GM12891 (cell line): ENCODE results near the gene BEND3.

ENCODE experiments used
- POLR2A ChIP-seq: IDR thresholded peaks from 2 replicates; pipeline ENCODE4 v1.6.1; 2011; ENCODE audit warnings: low read depth, low read length, control low read depth
- POLR2AphosphoS5 ChIP-seq: IDR thresholded peaks from 2 replicates; pipeline ENCODE4 v1.6.1; 2011; ENCODE audit warnings: low read depth, low read length, control low read depth
- SPI1 ChIP-seq: IDR thresholded peaks from 2 replicates; pipeline ENCODE4 v1.6.1; 2011; ENCODE audit warnings: low read depth, low read length, control low read depth
- TAF1 ChIP-seq: IDR thresholded peaks from 2 replicates; pipeline ENCODE4 v1.6.1; 2011; ENCODE audit warnings: low read depth, low read length, control low read depth

DNA sequence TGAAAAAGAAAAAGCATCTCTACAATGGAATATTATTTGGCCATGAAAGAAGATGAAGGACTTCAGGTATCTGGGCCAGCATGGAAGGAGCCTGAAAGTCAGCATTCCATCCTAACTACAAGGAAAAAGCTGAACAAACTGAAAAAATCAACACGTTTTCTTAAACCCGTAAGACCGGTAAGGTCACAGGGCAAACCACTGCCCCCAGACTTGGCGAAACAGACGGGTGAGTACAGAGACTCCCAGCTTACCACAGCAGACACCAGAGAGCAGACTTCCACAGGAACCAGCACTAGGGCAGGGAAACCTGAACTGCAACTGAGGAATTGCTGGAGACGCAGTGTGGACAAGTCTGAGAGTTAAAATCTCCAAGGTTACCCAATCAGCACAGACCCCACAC is 31.4 kb downstream of the BEND3 start:
- TF ChIP-seq TAF1 = no peak
- no peak for TF ChIP-seq POLR2A
- TF ChIP-seq POLR2AphosphoS5 = no peak
- TF ChIP-seq SPI1 = no peak
